Cardiac fibroblast (primary cell): ENCODE data around the gene CCL19.
A peak's percentile ranks its signal among the peaks of the same experiment; 100 is the strongest.

Experiments
- DNase-seq, 2 donors: peaks; one replicate each; pipeline versions ENCODE4 v3.0.0 to v3.0.0-alpha.2; 2010; ENCODE audit warnings: low read depth in 2 of 2
- H3K4me3 ChIP-seq, 2 donors: replicated peaks in 1 of 2; 1 replicate in 1 of 2; 2 replicates in 1 of 2; pipeline ENCODE4 v1.5.1; 2011; ENCODE audit warnings: low read depth in 2 of 2, low read length in 2 of 2, mild to moderate bottlenecking in 2 of 2, moderate library complexity in 1 of 2
- CTCF ChIP-seq: IDR thresholded peaks from one replicate; pipeline ENCODE4 v1.5.1; 2011; ENCODE audit warnings: low read depth, mild to moderate bottlenecking, low read length, inconsistent platforms

The CCL19 gene

GRCh38 chr9:34710023-34710422, 18.9 kb upstream of the CCL19 start, which contains the start of gene CCL21:
Gene CCL21, minus strand, starts transcription at chr9:34710136. Its CDS starts 70 bp downstream, at chr9:34710066.
- no peak within 1 kb of the TSS for H3K4me3 ChIP-seq
- peak in 1 of 2 donors; percentile 83 for DNase-seq
- no peak for TF ChIP-seq CTCF

- H3K4me3 ChIP-seq = no peak overlapping the region
- no peak for DNase-seq
- no peak for TF ChIP-seq CTCF
These were observed 18.3 kb upstream of the CCL19 start for GRCh38 chr9:34709196-34709978.

GRCh38 chr9:34707130-34707529, 16.1 kb upstream of the CCL19 start:
- no peak for DNase-seq
- no peak for TF ChIP-seq CTCF
- H3K4me3 ChIP-seq = no peak overlapping the region

- DNase-seq = peak; percentile 87 to 92
- H3K4me3 ChIP-seq = peak overlapping the region; percentile 49 to 66
- peak; percentile 100 for TF ChIP-seq CTCF
These were observed 11.0 kb upstream of the CCL19 start for GRCh38 chr9:34701769-34702736.

- TF ChIP-seq CTCF = peak; percentile 90
- peak; percentile 65 to 71 for DNase-seq
- peak overlapping the region; percentile 49 to 66 for H3K4me3 ChIP-seq
These were observed 10.1 kb upstream of the CCL19 start for GRCh38 chr9:34701023-34701768.

- no peak for TF ChIP-seq CTCF
- no peak overlapping the region for H3K4me3 ChIP-seq
- DNase-seq = no peak
These were observed 3.7 kb upstream of the CCL19 start for GRCh38 chr9:34694811-34695210.
